Activated CD4-positive, alpha-beta T cell treated with anti-CD3 and anti-CD28 coated beads, Interleukin-2, amount 50 U/mL, for 1 hour (primary cell): ENCODE results near the gene YWHAE.
"Not testable (repeated sequence)": the region's sequence is repeated elsewhere in the genome, so short reads cannot be mapped to it uniquely, and the experiment has no call there.

Experiments
- DNase-seq: peaks from one replicate; pipeline ENCODE4 v3.0.0-alpha.2; 2020

YWHAE gene

GRCh38 chr17:1399679-1400512, at the start of gene YWHAE:
Gene YWHAE (minus strand): TSS chr17:1400222. CDS start chr17:1400110, 112 bp downstream.
- peak; percentile 96 for DNase-seq

GRCh38 chr17:1449412-1449967, 49.5 kb upstream of the YWHAE start:
- DNase-seq, result no peak

DNA sequence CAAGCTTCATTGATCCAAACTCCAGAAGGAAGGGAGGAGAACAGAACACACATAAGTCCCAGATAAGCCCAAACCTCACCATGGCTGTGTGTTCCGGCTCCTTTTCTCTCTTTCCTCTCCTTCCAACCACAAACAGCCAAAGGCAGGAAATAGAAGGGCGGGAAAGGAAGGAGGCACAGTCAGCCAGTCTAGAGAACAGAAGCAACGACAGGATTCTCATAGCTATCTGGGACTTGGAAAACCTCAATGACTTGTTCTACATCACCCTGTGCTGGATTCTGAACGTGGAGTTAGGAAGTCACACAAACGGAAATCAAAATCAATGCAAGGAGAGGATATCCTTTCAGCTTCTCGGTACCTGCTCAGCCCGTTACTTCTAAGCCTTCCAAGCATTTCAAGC, 47.0 kb upstream of the YWHAE start:
- DNase-seq, result no peak

DNA sequence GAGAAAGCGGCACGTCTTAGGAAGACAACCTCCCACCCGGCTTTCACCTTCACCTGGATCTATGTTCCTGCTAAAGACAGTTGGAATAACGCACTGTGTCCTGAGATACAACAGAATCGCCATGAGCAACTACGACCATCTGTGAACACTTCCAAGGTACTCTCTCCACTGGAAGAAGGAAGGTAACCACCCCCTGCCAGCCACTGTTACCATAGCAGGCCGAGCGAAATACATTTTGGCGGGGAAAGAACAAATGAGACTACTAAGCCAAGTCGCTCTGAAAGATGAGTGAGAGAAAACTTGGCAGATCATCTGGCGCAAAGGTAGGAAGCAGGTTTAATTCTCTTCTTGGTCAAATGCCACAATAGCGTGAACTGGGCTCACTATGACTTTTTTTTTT, 46.2 kb upstream of the YWHAE start:
- no peak for DNase-seq

DNA sequence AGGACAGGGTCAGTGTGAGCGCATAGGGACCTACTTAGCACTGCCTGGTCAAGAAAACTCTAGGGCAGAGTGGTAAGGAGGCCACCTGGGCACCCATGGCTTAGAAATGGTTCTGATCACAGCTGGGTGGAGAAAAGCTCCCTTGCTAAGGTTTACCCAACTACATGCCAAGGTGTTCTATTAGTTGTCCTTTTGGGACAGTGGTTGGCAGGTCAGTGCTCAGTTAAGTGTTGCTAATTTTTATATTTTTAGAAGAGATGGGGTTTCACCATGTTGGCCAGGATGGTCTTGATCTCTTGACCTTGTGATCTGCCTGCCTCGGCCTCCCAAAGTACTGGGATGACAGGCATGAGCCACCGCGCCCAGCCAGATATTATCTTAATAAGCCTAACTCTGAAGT, 45.7 kb upstream of the YWHAE start:
- not testable (repeated sequence) for DNase-seq

DNA sequence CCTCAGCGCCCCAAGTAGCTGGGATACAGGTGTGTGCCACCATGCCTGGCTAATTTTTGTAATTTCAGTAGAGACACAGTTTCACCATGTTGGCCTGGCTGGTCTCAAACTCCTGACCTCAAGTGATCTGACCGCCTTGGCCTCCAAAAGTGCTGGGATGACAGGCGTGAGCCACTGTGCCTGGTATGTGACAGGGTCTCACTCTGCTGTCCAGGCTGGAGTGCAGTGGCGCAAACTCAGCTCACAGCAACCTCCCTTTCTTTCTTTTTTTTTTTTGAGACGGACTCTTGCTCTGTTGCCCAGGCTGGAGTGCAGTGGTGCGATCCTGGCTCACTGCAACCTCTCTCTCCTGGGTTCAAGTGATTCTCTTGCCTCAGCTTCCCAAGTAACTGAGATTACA, 42.7 kb upstream of the YWHAE start:
- DNase-seq, result not testable (repeated sequence)

- no peak for DNase-seq
Measured at GRCh38 chr17:1442187-1442586, 42.2 kb upstream of the YWHAE start.

DNA sequence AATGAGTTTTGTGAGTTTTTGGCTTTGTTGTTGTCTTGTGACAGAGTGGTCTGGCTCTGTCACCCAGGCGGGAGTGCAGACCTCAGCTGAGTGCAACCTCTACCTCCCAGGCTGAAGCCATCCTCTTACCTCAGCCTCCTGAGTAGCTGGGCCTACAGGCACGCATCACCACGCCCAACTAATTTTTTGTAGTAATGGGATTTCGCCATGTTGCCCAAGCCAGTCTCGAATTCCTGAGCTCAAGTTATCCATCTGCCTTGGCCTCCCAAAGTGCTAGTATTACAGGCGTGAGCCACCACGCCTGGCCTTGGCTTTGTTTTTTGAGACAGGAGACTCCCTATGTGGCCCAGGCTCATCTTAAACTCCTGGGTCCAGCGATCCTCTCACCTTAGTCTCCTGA, 40.9 kb upstream of the YWHAE start:
- DNase-seq, result no peak

DNA sequence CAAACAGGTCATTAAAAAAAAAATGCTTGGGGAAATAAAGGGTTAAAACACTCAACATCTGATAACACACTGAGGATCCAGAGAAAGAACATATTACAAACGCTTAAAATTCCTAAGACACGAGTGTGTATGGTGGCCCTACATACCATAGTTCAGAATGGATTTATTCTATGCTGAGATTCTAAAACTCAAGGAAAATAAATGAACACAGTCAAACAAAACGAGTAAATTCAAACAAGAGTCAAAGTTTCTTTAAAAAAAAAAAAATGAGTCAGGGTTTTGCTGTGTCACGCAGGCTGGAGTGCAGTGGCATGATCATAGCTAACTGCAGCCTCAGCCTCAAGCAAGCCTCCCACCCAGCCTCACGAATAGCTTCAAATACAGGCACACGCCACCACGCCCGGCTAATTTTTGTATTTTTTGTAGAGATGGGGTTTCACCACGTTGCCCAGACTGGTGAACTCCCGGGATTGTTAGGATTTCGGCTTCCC, 38.6 kb upstream of the YWHAE start:
- DNase-seq, result no peak

DNA sequence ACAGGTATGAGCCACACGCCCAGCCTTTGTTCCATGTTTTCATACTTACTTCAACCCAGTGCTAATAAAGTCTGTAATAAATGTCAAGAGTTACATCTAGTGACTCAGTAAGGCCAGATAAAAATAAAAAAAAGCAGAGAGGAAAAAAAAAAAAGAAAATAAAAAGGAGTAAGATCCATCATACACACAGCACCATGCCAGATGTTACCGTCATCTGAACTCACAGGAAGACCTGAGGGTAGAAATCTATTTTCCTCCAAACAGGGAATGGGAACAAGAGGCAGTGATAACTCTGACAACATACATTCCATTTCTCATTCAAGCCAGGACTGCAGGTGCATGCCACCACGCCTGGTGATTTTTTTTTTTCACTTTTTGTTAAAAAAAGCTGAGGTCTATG, 35.3 kb upstream of the YWHAE start:
- no peak for DNase-seq

DNA sequence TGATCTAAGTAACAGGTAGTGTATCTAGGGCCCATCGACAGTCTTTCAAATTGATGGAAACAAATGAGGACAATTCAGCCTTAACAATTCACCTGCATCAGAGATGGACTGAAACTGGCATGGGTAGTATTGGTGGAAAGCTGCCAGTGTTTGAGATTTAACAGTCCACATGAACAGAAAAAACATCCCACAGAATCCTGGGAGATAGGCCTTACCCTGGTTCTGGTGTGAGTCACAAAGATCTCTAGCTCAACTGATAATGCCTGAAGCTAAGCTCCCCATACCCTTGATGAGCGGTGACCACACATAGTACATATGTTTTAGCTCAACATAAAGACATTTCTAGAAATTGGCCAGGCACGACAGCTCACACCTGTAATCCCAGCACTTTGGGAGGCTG, 34.1 kb upstream of the YWHAE start:
- DNase-seq, result no peak

DNA sequence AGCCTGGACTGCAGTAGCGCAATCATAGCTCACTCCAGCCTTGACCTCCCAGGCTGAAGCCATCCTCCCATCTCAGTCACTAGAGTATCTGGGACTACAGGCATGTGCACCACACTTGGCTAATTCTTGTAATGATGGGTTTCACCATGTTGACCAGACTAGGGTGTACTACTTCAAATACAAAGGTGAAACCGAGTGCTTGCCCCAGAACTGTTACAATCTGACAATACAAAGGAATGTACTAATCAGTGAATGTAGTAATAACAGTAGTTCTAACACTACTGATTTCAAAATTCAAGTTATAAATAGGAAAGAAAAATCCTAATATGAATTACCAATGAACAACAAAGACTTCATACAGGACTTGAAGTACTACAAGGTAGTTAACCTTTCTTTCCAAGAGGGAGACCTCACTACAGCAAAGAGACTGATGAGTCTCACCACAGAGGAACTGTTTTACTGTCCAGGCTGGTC, 31.6 kb upstream of the YWHAE start:
- no peak for DNase-seq

DNA sequence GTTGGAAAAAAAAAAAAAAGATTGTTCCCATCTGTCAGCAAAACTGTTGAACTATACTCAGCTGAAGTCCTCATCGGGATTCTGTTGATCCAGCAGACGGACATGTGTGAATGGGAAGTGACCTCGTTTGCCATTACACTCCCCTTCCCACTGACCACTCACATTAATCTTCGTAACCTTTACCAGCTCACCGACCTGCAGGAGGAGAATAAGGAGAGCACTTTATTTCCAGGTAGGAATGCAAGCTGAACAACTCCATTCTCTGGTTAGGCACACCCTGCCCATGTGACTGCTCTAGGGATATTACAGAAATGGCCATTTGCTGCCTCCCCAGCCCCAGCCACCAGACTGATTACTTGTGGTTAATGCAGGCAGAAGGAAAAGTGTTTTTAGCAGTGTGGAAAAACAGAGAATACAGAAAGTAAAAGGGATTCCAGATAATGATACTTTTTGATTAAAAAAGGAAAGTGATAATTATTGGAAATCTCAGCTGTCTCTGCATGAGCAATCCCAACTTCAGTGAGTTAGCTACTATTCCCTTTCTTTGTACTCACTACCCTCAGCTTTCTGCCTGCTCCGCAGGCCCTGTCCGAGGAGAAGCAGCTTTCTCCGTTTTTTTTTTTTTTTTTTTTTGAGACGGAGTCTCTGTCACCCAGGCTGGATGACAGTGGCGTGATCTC, 23.6 kb upstream of the YWHAE start:
- DNase-seq, result no peak

GRCh38 chr17:1422885-1423284, 22.9 kb upstream of the YWHAE start:
- DNase-seq, result no peak

DNA sequence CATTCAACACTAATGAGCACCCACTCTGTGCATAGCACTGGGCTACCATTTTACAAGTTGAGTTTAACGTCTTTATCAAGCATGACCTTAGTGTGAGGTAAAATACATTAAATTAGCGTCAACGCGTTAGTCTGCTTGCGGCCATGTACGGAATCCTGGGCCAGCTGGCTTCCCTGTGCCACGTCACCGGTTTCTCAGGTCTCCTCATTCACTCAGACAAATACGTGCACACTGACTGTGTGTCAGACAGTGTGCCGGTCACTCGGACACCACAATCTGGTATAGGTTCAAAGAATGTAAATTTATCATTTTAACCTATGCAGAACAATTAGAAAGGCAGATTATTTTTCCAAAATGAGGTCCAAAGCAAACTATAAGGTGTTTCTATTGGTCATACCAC, 21.4 kb upstream of the YWHAE start:
- DNase-seq, result no peak

DNA sequence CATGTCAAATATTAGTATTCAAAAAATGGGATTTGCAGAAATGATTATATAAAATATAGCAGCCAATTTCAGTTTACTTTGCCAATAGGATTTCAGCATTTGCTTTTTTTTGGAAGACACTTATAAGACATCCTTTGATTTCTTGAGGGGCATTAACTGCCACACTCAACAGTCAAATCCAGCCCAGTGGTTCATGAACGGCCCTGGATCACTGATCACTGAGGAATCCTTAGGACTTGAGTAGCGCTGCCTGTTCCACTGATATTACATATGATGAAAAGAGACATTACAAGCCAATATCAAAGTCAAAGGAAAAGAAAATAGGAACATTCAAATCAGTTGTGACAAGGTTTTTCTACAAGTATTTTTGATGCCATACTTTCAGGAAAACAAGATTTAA, 21.0 kb upstream of the YWHAE start:
- DNase-seq, result no peak

DNA sequence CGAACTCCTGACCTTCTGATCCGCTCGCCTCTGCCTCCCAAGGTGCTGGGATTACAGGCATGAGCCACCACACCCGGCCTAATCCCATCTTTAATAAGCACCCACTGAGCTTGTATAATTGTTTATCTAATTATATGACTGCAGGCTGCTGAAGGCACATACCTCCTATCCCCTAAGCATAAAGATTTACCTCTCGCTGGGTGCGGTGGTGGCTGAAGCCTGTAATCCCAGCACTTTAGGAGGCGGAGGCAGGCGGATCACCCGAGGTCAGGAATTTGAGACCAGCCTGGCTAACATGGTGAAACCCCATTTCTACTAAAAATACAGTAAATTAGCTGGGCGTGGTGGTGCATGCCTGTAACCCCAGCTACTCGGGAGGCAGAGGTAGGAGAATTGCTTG, 20.1 kb upstream of the YWHAE start:
- DNase-seq, result no peak

GRCh38 chr17:1418476-1418875, 18.5 kb upstream of the YWHAE start:
- not testable (repeated sequence) for DNase-seq

GRCh38 chr17:1416414-1416813, 16.4 kb upstream of the YWHAE start:
- DNase-seq, result no peak

- DNase-seq, result no peak
Measured at GRCh38 chr17:1414634-1415033, 14.6 kb upstream of the YWHAE start.

DNA sequence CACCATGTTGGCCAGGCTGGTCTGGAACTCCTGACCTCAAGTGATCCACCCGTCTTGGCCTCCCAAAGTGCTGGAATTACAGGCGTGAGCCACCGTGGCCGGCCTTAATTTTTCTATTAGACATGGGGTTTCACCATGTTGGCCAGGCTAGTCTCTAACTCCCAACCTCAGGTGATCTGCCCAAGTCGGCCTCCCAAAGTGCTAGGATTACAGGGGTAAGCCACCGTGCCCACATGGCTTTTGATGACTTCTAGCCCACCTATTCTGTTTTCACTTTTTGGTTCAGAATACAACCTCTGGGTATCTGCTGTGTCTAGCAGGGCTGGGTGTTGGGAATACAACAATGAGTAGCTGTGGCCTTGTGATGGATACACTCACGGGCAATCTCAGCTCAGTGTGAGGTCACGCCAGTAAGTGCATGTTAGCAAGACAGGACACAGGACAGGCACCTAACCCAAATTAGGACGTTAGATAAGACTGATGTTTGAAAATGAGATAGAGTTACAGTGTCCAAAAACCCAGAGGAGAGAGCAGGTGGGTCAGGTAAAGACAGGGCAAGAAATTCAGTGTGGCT, 14.1 kb upstream of the YWHAE start:
- no peak for DNase-seq

GRCh38 chr17:1413281-1413791, 13.3 kb upstream of the YWHAE start:
- no peak for DNase-seq
